ENCODE data around the gene EN1. TPM values are rescaled to one million over a fixed set of nuclear protein-coding genes. Genes with fewer than 3 reads are reported as not detected.

EN1 gene
- total RNA-seq, 1 experiment from 2014 or later: not detected

DNA sequence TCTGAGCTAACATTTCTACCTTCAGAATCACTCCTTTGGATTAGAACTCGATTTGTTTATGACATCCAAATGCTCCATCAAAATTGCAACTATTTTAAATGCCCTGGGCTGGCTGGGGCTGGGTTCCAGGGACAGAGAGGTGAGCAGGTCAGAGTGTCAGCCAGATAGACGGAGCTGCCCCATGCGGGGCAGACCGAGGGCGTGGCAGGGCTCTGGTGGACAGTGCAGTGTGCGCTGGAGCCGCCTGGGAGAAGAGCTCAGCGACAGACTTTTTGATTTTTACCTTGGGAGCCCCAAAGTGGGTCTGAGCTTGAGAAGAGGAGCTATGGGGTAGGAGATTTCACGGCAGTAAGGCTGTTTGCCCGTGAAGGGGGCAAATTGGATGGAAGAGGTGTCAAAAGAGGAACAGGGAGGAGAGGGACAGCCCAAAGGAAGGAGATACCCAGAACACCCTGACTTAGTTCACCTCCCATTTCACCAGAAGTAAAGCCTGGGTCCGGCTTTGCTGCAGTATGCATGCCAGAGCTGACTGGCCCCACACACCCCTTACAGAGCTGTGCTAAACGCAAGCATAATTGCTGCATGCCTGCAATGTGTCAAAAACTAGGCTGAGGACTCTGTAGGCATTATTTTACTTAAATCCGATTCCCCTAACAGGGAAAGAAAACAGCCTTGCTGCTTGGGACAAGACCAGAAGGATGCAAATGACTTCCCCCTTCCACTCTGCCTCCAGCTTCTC is 33.7 kb downstream of the EN1 start:
- no peaks in the 10 kb centered on the region for H3K9me2 ChIP-seq (ENCODE audit: insufficient read depth)
- H3K4me2 ChIP-seq: no peak overlapping the region
- no TSS peak for BruUV-seq (replicated peaks)
- no peaks in the 10 kb centered on the region for H3K36me3 ChIP-seq (ENCODE audit: low read depth)
- H3K79me2 ChIP-seq (ENCODE audit: low read depth): no peaks in the 10 kb centered on the region
- no peaks in the 10 kb centered on the region for H3K9me3 ChIP-seq (ENCODE audit: insufficient read depth, low read depth)
- TF ChIP-seq, protein P1, sequence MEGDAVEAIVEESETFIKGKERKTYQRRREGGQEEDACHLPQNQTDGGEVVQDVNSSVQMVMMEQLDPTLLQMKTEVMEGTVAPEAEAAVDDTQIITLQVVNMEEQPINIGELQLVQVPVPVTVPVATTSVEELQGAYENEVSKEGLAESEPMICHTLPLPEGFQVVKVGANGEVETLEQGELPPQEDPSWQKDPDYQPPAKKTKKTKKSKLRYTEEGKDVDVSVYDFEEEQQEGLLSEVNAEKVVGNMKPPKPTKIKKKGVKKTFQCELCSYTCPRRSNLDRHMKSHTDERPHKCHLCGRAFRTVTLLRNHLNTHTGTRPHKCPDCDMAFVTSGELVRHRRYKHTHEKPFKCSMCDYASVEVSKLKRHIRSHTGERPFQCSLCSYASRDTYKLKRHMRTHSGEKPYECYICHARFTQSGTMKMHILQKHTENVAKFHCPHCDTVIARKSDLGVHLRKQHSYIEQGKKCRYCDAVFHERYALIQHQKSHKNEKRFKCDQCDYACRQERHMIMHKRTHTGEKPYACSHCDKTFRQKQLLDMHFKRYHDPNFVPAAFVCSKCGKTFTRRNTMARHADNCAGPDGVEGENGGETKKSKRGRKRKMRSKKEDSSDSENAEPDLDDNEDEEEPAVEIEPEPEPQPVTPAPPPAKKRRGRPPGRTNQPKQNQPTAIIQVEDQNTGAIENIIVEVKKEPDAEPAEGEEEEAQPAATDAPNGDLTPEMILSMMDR (conservative IDR thresholded peaks at IDR 0.05): no peak
- TF ChIP-seq EZH2 (IDR thresholded peaks at IDR 0.05; ENCODE audit: low read depth): no peak
- H2AFZ ChIP-seq: no peak overlapping the region
- POLR2A ChIA-PET (ENCODE audit: unreplicated experiment): no interaction called here
- no peaks in the 10 kb centered on the region for H3F3A ChIP-seq (ENCODE audit: insufficient read depth, low read depth)
- H3K4me3 ChIP-seq: no peak overlapping the region
- no peaks in the 10 kb centered on the region for H3K4me1 ChIP-seq (replicated peaks; ENCODE audit: insufficient read depth)
- H4K20me1 ChIP-seq (ENCODE audit: insufficient read depth): no peaks in the 10 kb centered on the region
- CTCF ChIA-PET: no interaction called here
- DNase-seq: no peak
- H3K27ac ChIP-seq: no peak overlapping the region
- intact Hi-C loops (cut with micrococcal nuclease; ENCODE audit: unreplicated experiment): no loop called here
- H3K27me3 ChIP-seq (ENCODE audit: insufficient read depth, low read depth): peaks cover 54% of the 10 kb centered on the region

DNA sequence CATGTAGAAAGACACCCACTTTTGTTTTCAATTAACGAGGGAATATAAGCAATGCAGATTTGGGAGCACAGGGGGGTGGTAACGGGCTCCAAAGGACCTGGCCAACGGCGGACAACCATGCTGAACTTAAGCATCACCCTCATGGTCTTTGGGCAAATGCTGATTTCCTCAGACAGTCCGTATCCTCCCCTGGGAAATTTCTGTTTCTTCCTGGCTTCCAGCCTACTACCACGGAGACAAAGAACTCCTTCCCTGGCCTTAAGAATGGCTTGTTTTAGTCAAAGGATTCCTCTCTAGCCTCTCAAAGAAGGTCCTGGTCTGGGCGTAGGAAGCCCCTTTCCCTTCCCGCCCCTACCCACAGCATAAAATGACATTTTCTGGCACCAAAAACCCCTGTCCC is 34.3 kb downstream of the EN1 start:
- no peak overlapping the region for H3K27ac ChIP-seq
- intact Hi-C loops (cut with micrococcal nuclease; ENCODE audit: unreplicated experiment): no loop called here
- H4K20me1 ChIP-seq (ENCODE audit: insufficient read depth): no peaks in the 10 kb centered on the region
- H3K9me2 ChIP-seq (ENCODE audit: insufficient read depth): no peaks in the 10 kb centered on the region
- H3K4me1 ChIP-seq (replicated peaks; ENCODE audit: insufficient read depth): no peaks in the 10 kb centered on the region
- H3K9me3 ChIP-seq (ENCODE audit: insufficient read depth, low read depth): no peaks in the 10 kb centered on the region
- TF ChIP-seq, protein P1 (conservative IDR thresholded peaks at IDR 0.05): no peak
- no peak for TF ChIP-seq EZH2 (IDR thresholded peaks at IDR 0.05; ENCODE audit: low read depth)
- H3K36me3 ChIP-seq (ENCODE audit: low read depth): no peaks in the 10 kb centered on the region
- H3K27me3 ChIP-seq (ENCODE audit: insufficient read depth, low read depth): peaks cover 47% of the 10 kb centered on the region
- H3K4me2 ChIP-seq: no peak overlapping the region
- H2AFZ ChIP-seq: no peak overlapping the region
- BruUV-seq (replicated peaks): no TSS peak
- no peaks in the 10 kb centered on the region for H3K79me2 ChIP-seq (ENCODE audit: low read depth)
- no peak overlapping the region for H3K4me3 ChIP-seq
- no peaks in the 10 kb centered on the region for H3F3A ChIP-seq (ENCODE audit: insufficient read depth, low read depth)
- POLR2A ChIA-PET (ENCODE audit: unreplicated experiment): no interaction called here
- CTCF ChIA-PET: no interaction called here
- DNase-seq: no peak

DNA sequence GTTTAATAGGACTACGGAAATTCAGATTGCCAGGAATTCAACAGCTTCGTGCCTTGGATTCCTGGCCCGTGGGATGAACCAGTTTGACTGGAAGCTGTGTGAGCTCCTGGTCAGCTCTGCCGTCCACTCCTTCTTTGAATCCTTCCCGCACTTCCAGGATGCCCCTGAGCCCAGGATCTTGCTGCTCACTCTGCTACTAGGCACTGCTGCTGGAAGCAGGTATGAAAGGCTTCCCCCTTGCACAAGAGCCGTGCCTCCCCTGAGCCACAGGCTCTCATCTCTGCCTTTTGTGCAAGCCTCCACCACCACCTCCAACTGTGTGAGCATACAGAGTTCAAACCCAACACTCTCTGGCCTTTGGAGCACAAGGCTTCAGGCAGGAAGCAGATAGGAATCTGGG is 34.9 kb downstream of the EN1 start:
- BruUV-seq (replicated peaks): no TSS peak
- no peak for DNase-seq
- Histone ChIP-seq H3K79me2 (ENCODE audit: low read depth) (no peaks in the 10 kb centered on the region), H3K4me1 (replicated peaks; ENCODE audit: insufficient read depth) (no peaks in the 10 kb centered on the region), H3K9me2 (ENCODE audit: insufficient read depth) (no peaks in the 10 kb centered on the region), H4K20me1 (ENCODE audit: insufficient read depth) (no peaks in the 10 kb centered on the region), H3K4me3 (no peak overlapping the region), H3K27ac (no peak overlapping the region), H3K4me2 (no peak overlapping the region), H3K36me3 (ENCODE audit: low read depth) (no peaks in the 10 kb centered on the region), H2AFZ (no peak overlapping the region), H3K9me3 (ENCODE audit: insufficient read depth, low read depth) (no peaks in the 10 kb centered on the region), H3K27me3 (ENCODE audit: insufficient read depth, low read depth) (peaks cover 42% of the 10 kb centered on the region), H3F3A (ENCODE audit: insufficient read depth, low read depth) (no peaks in the 10 kb centered on the region)
- TF ChIP-seq EZH2 (IDR thresholded peaks at IDR 0.05; ENCODE audit: low read depth): no peak
- TF ChIP-seq, protein P1 (conservative IDR thresholded peaks at IDR 0.05): no peak
- ChIA-PET POLR2A (ENCODE audit: unreplicated experiment) (no interaction called here), CTCF (no interaction called here)
- intact Hi-C loops (cut with micrococcal nuclease; ENCODE audit: unreplicated experiment): no loop called here

Data from PC-9 (cell line).